Gastrocnemius medialis (tissue), 4 donors: ENCODE data around the gene ARID1B.

ENCODE experiments used
- CTCF ChIP-seq, 5 experiments: fragments of 450-650 bp in 3 of 5; fragments of 200-600 bp in 2 of 5; sonication (generic) in 2 of 5; IDR thresholded peaks in 4 of 5; conservative IDR thresholded peaks in 1 of 5; 1 replicate in 4 of 5; 2 replicates in 1 of 5; pipeline ENCODE4 v1.5.1; 2016 to 2019; ENCODE audit warnings: antibody characterized with exemption in 5 of 5, mild to moderate bottlenecking in 3 of 5, moderate library complexity in 3 of 5
- POLR2A ChIP-seq, 2 donors: fragments of 450-650 bp; IDR thresholded peaks; one replicate each; pipeline ENCODE4 v1.6.1; 2017; ENCODE audit warnings: antibody characterized with exemption in 2 of 2, mild to moderate bottlenecking in 2 of 2, moderate library complexity in 2 of 2

DNA sequence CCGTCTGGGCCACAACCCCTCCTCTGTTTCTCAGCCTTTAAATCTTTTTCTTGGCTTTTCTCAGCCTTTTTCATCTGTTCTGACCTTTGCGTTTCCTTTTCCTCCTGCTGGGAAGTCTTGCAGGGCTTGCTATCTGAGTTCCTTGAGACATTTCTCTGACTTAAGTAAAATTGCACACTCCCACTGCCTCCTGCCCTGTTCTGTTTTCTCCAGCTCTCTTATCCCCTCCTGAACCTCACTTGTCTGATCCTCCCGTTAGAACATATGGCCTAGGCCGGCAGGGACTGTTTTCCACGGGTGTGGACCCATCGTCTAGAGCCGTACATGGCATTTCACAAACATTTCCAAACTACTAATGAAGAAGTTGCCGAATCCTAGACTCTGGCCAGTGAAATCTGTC lies 63.0 kb downstream of the ARID1B start:
- no peak for TF ChIP-seq CTCF (IDR thresholded peaks at IDR 0.05 in 4 of 5, conservative IDR thresholded peaks at IDR 0.05 in 1 of 5)
- TF ChIP-seq POLR2A (IDR thresholded peaks at IDR 0.05) = no peak
